HEK293 (cell line): ENCODE measurements around the gene BTG4.

Experiments
- CTCF ChIA-PET: fragments of 350-600 bp; formaldehyde crosslinking; extraction: SDS; loops from one replicate; lab custom pipeline; 2021; ENCODE audit warnings: antibody characterized with exemption; lab: Yijun Ruan, JAX
- POLR2A ChIA-PET: fragments of 300-600 bp; formaldehyde crosslinking; extraction: SDS; loops from one replicate; lab custom pipeline; 2020; ENCODE audit warnings: antibody characterized with exemption, inconsistent platforms; lab: Yijun Ruan, JAX
- H3K27ac ChIP-seq: fragments of 200-500 bp; sonication (Bioruptor generic); 2 replicates; pipeline ENCODE4 v1.5.1; 2014; ENCODE audit warnings: low read depth, low read length, control low read depth, inconsistent platforms; ENCODE audit errors: extremely low read depth
- H3K36me3 ChIP-seq, 2 experiments: fragments of 200-500 bp in 1 of 2; sonication (Bioruptor generic) in 1 of 2; 1 replicate in 1 of 2; 2 replicates in 1 of 2; pipeline ENCODE4 v1.5.1; 2014 to 2017; ENCODE audit warnings: inconsistent platforms in 2 of 2, low read length in 2 of 2; ENCODE audit not compliant: control insufficient read depth in 2 of 2, insufficient read depth in 1 of 2
- H3K4me1 ChIP-seq: fragments of 200-500 bp; sonication (Bioruptor generic); 2 replicates; pipeline ENCODE4 v1.5.1; 2014; ENCODE audit warnings: mild to moderate bottlenecking, low read length, inconsistent platforms; ENCODE audit not compliant: control insufficient read depth, insufficient read depth
- H3K4me3 ChIP-seq: 2 replicates; pipeline ENCODE4 v1.5.1; 2011; ENCODE audit warnings: low read depth, mild to moderate bottlenecking, control low read depth, low read length, moderate library complexity
- H3K9me3 ChIP-seq: fragments of 200-500 bp; sonication (Bioruptor generic); 2 replicates; pipeline ENCODE4 v1.5.1; 2014; ENCODE audit warnings: low read depth, low read length, inconsistent platforms; ENCODE audit not compliant: control insufficient read depth, insufficient read depth
- EGR2 ChIP-seq: fragments of 450-650 bp; formaldehyde crosslinking; IDR thresholded peaks from 2 replicates; pipeline ENCODE4 v1.5.1; 2016; ENCODE audit warnings: low read depth, missing biosample characterization, missing genetic modification characterization
- GFI1B ChIP-seq: fragments of 450-650 bp; formaldehyde crosslinking; IDR thresholded peaks from 2 replicates; pipeline ENCODE4 v1.5.1; 2016; ENCODE audit warnings: missing biosample characterization, missing genetic modification characterization
- OVOL3 ChIP-seq: fragments of 450-650 bp; formaldehyde crosslinking; IDR thresholded peaks from 2 replicates; pipeline ENCODE4 v1.5.1; 2016; ENCODE audit warnings: missing biosample characterization, missing genetic modification characterization
- PBX3 ChIP-seq: sonication (generic); formaldehyde crosslinking; IDR thresholded peaks from 2 replicates; pipeline ENCODE4 v1.8.1; 2022; ENCODE audit warnings: mild to moderate bottlenecking, moderate library complexity, missing genetic modification reagents
- PRDM10 ChIP-seq: fragments of 450-650 bp; formaldehyde crosslinking; IDR thresholded peaks from 2 replicates; pipeline ENCODE4 v1.5.1; 2016; ENCODE audit warnings: missing biosample characterization, missing genetic modification characterization
- REPIN1 ChIP-seq: fragments of 450-650 bp; formaldehyde crosslinking; IDR thresholded peaks from 2 replicates; pipeline ENCODE4 v1.5.1; 2017; ENCODE audit warnings: missing biosample characterization, missing genetic modification characterization, low read depth
- ZBTB11 ChIP-seq: fragments of 450-650 bp; formaldehyde crosslinking; conservative IDR thresholded peaks from 2 replicates; pipeline ENCODE4 v1.5.1; 2016; ENCODE audit warnings: low read depth, missing biosample characterization, missing genetic modification characterization
- ZNF132 ChIP-seq: fragments of 450-650 bp; formaldehyde crosslinking; IDR thresholded peaks from 2 replicates; pipeline ENCODE4 v1.5.1; 2017; ENCODE audit warnings: missing biosample characterization, missing genetic modification characterization, borderline replicate concordance
- ZNF138 ChIP-seq: fragments of 450-650 bp; formaldehyde crosslinking; IDR thresholded peaks from 2 replicates; pipeline ENCODE4 v1.5.1; 2016; ENCODE audit warnings: missing biosample characterization, missing genetic modification characterization, borderline replicate concordance
- ZNF184 ChIP-seq: fragments of 450-650 bp; IDR thresholded peaks from 2 replicates; pipeline ENCODE4 v1.5.1; 2018; ENCODE audit warnings: missing biosample characterization, mild to moderate bottlenecking, missing genetic modification characterization
- ZNF221 ChIP-seq: fragments of 450-650 bp; formaldehyde crosslinking; IDR thresholded peaks from 2 replicates; pipeline ENCODE4 v1.5.1; 2017; ENCODE audit warnings: missing biosample characterization, missing genetic modification characterization, borderline replicate concordance
- ZNF488 ChIP-seq: fragments of 450-650 bp; formaldehyde crosslinking; IDR thresholded peaks from 2 replicates; pipeline ENCODE4 v1.5.1; 2016; ENCODE audit warnings: missing biosample characterization, missing genetic modification characterization
- ZNF621 ChIP-seq: fragments of 450-650 bp; formaldehyde crosslinking; IDR thresholded peaks from 2 replicates; pipeline ENCODE4 v1.5.1; 2017; ENCODE audit warnings: missing biosample characterization, missing genetic modification characterization
- ZNF623 ChIP-seq: fragments of 450-650 bp; formaldehyde crosslinking; IDR thresholded peaks from 2 replicates; pipeline ENCODE4 v1.5.1; 2016; ENCODE audit warnings: missing biosample characterization, missing genetic modification characterization
- ZNF624 ChIP-seq: fragments of 450-650 bp; formaldehyde crosslinking; IDR thresholded peaks from 2 replicates; pipeline ENCODE4 v1.5.1; 2017; ENCODE audit warnings: missing biosample characterization, missing genetic modification characterization
- ZNF701 ChIP-seq: fragments of 450-650 bp; formaldehyde crosslinking; IDR thresholded peaks from 2 replicates; pipeline ENCODE4 v1.5.1; 2016; ENCODE audit warnings: missing biosample characterization, missing genetic modification characterization
- ZNF837 ChIP-seq: fragments of 450-650 bp; formaldehyde crosslinking; IDR thresholded peaks from 2 replicates; pipeline ENCODE4 v1.5.1; 2016; ENCODE audit warnings: missing biosample characterization, missing genetic modification characterization

BTG4 gene

GRCh38 chr11:111454561-111455192, 57.5 kb downstream of the BTG4 start (continued):
- TF ChIP-seq ZBTB11 (tag by site-specific recombination): no peak

GRCh38 chr11:111452817-111453552, 59.2 kb downstream of the BTG4 start:
- TF ChIP-seq ZNF624: no peak
- no peak for TF ChIP-seq OVOL3
- no peak for TF ChIP-seq ZNF701 (tag by site-specific recombination)
- no peak for TF ChIP-seq ZNF221 (tag by site-specific recombination)
- TF ChIP-seq ZNF132: no peak
- no peak for TF ChIP-seq GFI1B
- TF ChIP-seq ZNF488 (tag by site-specific recombination): no peak
- TF ChIP-seq EGR2 (tag by site-specific recombination): no peak
- no peak for TF ChIP-seq ZNF138 (tag by site-specific recombination)
- TF ChIP-seq ZNF837 (tag by site-specific recombination): no peak
- TF ChIP-seq PRDM10 (tag by site-specific recombination): no peak
- TF ChIP-seq ZNF623 (tag by site-specific recombination): no peak
- TF ChIP-seq PBX3: no peak
- no peak for TF ChIP-seq ZNF184 (tag by site-specific recombination)
- TF ChIP-seq ZNF621 (tag by site-specific recombination): no peak
- no peak for TF ChIP-seq REPIN1
- ChIA-PET CTCF (interaction anchor here (0.6 to 2.2 kb wide), 4 partner anchors 12 to 171 kb away, joined by 3 to 9 read pairs (median 6); no protein-coding TSS in a partner anchor), POLR2A (no interaction called here)

More at GRCh38 chr11:111452817-111453552, 59.2 kb downstream of the BTG4 start:
- no peaks in the 10 kb centered on the region for H3K36me3 ChIP-seq
- no peak overlapping the region for H3K27ac ChIP-seq
- H3K4me1 ChIP-seq: no peaks in the 10 kb centered on the region
- no peaks in the 10 kb centered on the region for H3K9me3 ChIP-seq
- no peak overlapping the region for H3K4me3 ChIP-seq
